K562 (cell line): ENCODE measurements around the gene MAPKAPK2. TPM values are rescaled to one million over a fixed set of nuclear protein-coding genes. Genes with fewer than 3 reads are reported as not detected.

Experiments
- FOXJ3 ChIP-seq: sonication (generic); formaldehyde crosslinking; IDR thresholded peaks from 2 replicates; pipeline ENCODE4 v1.4.0; 2020; ENCODE audit warnings: mild to moderate bottlenecking, missing genetic modification reagents
- IRF2 ChIP-seq: sonication (generic); formaldehyde crosslinking; IDR thresholded peaks from 2 replicates; pipeline ENCODE4 v1.8.1; 2022; ENCODE audit warnings: mild to moderate bottlenecking, missing genetic modification reagents
- KLF1 ChIP-seq: fragments of 450-650 bp; IDR thresholded peaks from 2 replicates; pipeline ENCODE4 v1.6.1; 2016; ENCODE audit warnings: missing genetic modification characterization, missing compliant biosample characterization
- LARP7 ChIP-seq: fragments of 450-650 bp; IDR thresholded peaks from 2 replicates; pipeline ENCODE4 v1.6.1; 2016
- MEF2A ChIP-seq: IDR thresholded peaks from 2 replicates; pipeline ENCODE4 v1.6.1; 2011; ENCODE audit warnings: low read depth, mild to moderate bottlenecking, low read length, moderate library complexity; ENCODE audit not compliant: control insufficient read depth
- MIER1 ChIP-seq: fragments of 450-650 bp; IDR thresholded peaks from 2 replicates; pipeline ENCODE4 v1.6.1; 2016; ENCODE audit warnings: antibody characterized with exemption, mild to moderate bottlenecking, low read depth
- SNIP1 ChIP-seq: fragments of 450-650 bp; IDR thresholded peaks from 2 replicates; pipeline ENCODE4 v1.7.1; 2017; ENCODE audit warnings: low read depth, mild to moderate bottlenecking
- STAT5A ChIP-seq: IDR thresholded peaks from 2 replicates; pipeline ENCODE4 v1.6.1; 2012; ENCODE audit warnings: low read length, inconsistent platforms, borderline replicate concordance
- THRAP3 ChIP-seq: fragments of 450-650 bp; IDR thresholded peaks from 2 replicates; pipeline ENCODE4 v1.6.1; 2016; ENCODE audit warnings: mild to moderate bottlenecking, inconsistent platforms, borderline replicate concordance
- ZNF232 ChIP-seq: sonication (generic); formaldehyde crosslinking; IDR thresholded peaks from 2 replicates; pipeline ENCODE4 v1.8.0; 2022; ENCODE audit warnings: mild to moderate bottlenecking, missing genetic modification reagents
- ZNF436 ChIP-seq: fragments of 250-450, 450-650 bp; sonication (Bioruptor Pico); formaldehyde crosslinking; IDR thresholded peaks from 2 replicates; pipeline ENCODE4 v1.7.0; 2020; ENCODE audit warnings: mild to moderate bottlenecking
- polyA plus RNA-seq, 8 experiments: library from polyadenylated mRNA; depleted of rRNA in 4 of 8; stranded (reverse) in 5 of 8; unstranded in 3 of 8; fragments of >200 nt; fragmentation: Nextera tagmentation in 2 of 8; fragmentation: Illumina TruSeq in 1 of 8; extraction: Ambion mirVana in 2 of 8; extraction: Trizol in 1 of 8; gene quantifications; 2 replicates each; pipeline versions ENCODE4 v1.2.1 to v1.2.3, GENCODE V29; 2011 to 2014; ENCODE audit warnings: inconsistent platforms in 1 of 8, missing spikeins in 1 of 8
- total RNA-seq, 7 experiments: library from RNA; depleted of rRNA in 6 of 7; stranded (reverse); fragments of >200 nt in 6 of 7; fragmentation: Illumina TruSeq in 2 of 7; extraction: Trizol in 2 of 7; gene quantifications; 2 replicates each; pipeline versions ENCODE4 v1.2.1 to v1.2.3, GENCODE V29; 2011 to 2021; ENCODE audit warnings: low replicate concordance in 1 of 7
- TF ChIP-seq, protein P1 (sequence below), 2 experiments: fragments of 450-650 bp; IDR thresholded peaks; 2 replicates each; pipeline ENCODE4 v1.6.1; 2016; ENCODE audit warnings: mild to moderate bottlenecking in 2 of 2, borderline replicate concordance in 1 of 2, low read depth in 1 of 2, moderate library complexity in 1 of 2
- TF ChIP-seq, protein P2 (sequence below): fragments of 250-450 bp; sonication (Bioruptor Pico); IDR thresholded peaks from 2 replicates; pipeline ENCODE4 v1.4.0; 2020

The MAPKAPK2 gene
- total and polyA plus RNA-seq, 9 of the 15 experiments (the other 6 are each of a cell fraction or from before 2014, with no cell fraction given) = 0.63 to 94.2 (median 52.1) TPM

DNA sequence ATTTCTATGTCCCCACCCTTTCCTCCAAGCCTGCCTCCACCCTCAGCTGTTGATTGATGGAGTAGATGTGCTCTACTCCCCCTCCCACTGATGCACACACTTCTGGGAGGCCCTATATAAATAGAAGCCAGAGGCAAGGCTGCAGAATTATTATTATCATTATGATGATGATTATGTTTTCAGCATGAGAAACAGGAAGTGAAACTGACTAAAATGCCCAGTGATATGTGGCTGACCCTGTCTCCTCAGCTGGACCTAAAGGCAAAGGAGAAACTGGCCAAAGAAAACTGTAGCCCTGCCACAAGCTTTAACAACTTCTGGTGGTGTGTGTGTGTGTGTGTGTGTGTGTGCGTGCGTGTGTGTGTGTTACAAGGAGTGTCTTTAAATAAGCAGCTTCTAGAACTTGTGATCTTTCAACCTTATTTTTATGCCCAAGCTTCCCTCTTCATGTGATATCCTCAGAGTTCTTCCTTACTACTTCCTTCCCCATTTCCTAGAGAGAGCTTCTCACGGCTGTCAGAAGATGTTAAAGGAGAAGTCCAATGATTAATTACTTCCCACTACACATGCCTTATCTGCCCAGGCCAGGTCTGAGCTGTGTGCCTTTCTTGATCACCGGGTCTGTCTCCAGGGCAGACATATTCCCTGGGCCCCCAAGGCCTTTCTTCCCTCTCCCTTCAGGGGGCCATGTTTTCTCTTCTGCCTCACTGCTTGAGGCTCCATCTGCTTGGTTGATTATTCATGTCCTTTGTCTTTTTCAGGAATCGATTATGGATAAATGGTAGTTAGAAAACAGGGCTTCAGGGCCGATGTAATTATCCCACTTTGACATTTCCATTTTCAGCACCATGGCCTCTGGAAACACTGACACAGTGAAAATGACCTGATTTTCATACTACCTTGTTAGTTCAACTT lies 11.6 kb upstream of the MAPKAPK2 start (continued):
- TF ChIP-seq, protein P1, sequence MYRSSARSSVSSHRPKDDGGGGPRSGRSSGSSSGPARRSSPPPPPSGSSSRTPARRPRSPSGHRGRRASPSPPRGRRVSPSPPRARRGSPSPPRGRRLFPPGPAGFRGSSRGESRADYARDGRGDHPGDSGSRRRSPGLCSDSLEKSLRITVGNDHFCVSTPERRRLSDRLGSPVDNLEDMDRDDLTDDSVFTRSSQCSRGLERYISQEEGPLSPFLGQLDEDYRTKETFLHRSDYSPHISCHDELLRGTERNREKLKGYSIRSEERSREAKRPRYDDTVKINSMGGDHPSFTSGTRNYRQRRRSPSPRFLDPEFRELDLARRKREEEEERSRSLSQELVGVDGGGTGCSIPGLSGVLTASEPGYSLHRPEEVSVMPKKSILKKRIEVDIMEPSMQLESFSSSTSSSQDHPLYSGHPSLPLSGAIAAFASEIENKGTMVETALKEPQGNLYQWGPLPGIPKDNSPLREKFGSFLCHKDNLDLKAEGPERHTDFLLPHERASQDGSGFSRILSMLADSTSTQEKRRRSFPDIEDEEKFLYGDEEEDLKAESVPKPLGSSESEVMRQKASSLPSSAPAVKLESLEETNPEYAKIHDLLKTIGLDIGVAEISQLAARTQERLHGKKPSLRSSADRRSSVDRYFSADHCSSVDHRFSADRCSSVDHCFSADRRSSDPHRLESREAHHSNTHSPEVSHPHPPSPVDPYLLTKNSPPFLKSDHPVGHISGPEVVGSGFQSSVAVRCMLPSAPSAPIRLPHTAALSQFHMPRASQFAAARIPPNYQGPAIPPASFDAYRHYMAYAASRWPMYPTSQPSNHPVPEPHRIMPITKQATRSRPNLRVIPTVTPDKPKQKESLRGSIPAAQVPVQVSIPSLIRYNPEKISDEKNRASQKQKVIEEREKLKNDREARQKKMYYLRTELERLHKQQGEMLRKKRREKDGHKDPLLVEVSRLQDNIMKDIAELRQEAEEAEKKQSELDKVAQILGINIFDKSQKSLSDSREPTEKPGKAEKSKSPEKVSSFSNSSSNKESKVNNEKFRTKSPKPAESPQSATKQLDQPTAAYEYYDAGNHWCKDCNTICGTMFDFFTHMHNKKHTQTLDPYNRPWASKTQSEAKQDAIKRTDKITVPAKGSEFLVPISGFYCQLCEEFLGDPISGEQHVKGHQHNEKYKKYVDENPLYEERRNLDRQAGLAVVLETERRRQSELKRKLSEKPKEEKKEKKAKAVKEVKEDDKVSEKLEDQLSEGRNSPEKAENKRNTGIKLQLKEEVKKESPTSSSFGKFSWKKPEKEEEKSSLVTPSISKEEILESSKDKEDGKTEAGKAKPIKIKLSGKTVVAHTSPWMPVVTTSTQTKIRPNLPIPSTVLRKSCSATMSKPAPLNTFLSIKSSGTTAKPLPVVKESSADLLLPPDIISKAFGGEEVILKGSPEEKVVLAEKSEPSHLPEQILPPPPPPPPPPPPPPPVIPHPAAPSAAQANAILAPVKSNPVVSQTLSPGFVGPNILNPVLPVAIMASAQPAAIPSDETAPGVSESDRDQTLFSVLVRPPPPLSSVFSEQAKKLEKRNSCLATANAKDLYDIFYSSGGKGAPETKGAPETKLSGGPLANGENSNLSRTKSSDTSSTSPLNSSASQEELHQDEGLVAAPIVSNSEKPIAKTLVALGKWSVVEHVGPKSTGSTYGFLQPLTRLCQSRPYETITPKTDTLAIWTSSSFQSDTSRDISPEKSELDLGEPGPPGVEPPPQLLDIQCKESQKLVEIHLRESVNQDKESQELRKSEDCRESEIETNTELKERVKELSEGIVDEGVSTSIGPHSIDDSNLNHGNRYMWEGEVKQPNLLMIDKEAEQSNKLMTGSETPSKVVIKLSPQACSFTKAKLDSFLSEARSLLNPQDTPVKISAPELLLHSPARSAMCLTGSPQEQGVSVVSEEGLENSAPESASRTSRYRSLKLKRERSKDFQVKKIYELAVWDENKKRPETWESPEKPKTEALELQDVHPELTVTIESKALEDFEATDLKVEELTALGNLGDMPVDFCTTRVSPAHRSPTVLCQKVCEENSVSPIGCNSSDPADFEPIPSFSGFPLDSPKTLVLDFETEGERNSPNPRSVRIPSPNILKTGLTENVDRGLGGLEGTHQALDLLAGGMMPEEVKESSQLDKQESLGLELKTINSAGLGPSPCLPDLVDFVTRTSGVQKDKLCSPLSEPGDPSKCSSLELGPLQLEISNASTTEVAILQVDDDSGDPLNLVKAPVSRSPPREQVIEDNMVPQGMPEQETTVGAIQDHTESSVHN (IDR thresholded peaks at IDR 0.05; ENCODE audit: borderline replicate concordance in 1 of 2, low read depth in 1 of 2) = peak in 1 of 2 experiments; percentile 83; a peak in 3 of 4 replicates
- TF ChIP-seq FOXJ3 (CRISPR knock-in tag) (no peak), THRAP3 (peak; percentile 97), MIER1 (peak; percentile 78; the same call in 1 of the 2 replicates), ZNF232 (CRISPR knock-in tag) (no peak), KLF1 (tag) (no peak), LARP7 (peak; percentile 53; the same call in 1 of the 2 replicates), STAT5A (peak; percentile 96), IRF2 (CRISPR knock-in tag) (no peak), MEF2A (peak; percentile 53; the same call in 1 of the 2 replicates), SNIP1 (peak; percentile 41; the same call in 1 of the 2 replicates), ZNF436 (CRISPR knock-in tag) (no peak)
- TF ChIP-seq, protein P2, sequence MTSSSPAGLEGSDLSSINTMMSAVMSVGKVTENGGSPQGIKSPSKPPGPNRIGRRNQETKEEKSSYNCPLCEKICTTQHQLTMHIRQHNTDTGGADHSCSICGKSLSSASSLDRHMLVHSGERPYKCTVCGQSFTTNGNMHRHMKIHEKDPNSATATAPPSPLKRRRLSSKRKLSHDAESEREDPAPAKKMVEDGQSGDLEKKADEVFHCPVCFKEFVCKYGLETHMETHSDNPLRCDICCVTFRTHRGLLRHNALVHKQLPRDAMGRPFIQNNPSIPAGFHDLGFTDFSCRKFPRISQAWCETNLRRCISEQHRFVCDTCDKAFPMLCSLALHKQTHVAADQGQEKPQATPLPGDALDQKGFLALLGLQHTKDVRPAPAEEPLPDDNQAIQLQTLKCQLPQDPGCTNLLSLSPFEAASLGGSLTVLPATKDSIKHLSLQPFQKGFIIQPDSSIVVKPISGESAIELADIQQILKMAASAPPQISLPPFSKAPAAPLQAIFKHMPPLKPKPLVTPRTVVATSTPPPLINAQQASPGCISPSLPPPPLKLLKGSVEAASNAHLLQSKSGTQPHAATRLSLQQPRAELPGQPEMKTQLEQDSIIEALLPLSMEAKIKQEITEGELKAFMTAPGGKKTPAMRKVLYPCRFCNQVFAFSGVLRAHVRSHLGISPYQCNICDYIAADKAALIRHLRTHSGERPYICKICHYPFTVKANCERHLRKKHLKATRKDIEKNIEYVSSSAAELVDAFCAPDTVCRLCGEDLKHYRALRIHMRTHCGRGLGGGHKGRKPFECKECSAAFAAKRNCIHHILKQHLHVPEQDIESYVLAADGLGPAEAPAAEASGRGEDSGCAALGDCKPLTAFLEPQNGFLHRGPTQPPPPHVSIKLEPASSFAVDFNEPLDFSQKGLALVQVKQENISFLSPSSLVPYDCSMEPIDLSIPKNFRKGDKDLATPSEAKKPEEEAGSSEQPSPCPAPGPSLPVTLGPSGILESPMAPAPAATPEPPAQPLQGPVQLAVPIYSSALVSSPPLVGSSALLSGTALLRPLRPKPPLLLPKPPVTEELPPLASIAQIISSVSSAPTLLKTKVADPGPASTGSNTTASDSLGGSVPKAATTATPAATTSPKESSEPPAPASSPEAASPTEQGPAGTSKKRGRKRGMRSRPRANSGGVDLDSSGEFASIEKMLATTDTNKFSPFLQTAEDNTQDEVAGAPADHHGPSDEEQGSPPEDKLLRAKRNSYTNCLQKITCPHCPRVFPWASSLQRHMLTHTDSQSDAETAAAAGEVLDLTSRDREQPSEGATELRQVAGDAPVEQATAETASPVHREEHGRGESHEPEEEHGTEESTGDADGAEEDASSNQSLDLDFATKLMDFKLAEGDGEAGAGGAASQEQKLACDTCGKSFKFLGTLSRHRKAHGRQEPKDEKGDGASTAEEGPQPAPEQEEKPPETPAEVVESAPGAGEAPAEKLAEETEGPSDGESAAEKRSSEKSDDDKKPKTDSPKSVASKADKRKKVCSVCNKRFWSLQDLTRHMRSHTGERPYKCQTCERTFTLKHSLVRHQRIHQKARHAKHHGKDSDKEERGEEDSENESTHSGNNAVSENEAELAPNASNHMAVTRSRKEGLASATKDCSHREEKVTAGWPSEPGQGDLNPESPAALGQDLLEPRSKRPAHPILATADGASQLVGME (CRISPR knock-in tag) = no peak
